Measurements from ENCODE around the gene RTN1. TPM values are rescaled to one million over a fixed set of nuclear protein-coding genes. Genes with fewer than 3 reads are reported as not detected.

The RTN1 gene
- total and polyA plus RNA-seq, 2 of the 8 experiments (the other 6 are each of a cell fraction or from before 2014, with no cell fraction given) = 2.8 to 4.9 TPM

DNA sequence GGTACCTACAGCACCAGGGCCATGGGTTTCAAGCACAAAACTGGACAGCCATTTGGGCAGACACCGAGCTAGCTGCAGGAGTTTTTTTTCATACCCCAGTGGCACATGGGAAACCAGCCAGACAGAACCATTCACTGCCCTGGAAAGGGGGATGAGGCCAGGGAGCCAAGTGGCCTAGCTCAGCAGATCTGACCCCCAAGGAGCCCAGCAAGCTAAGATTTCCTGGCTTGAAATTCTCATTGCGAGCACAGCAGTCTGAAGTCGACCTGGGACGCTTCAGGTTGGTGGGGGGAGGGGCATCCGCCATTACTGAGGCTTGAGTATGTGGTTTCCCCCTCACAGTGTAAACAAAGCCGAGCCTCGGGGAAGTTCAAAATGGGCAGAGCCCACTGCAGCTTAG lies 212.8 kb downstream of the RTN1 start:
- DNase-seq (ENCODE audit: low read depth in 1 of 2, low spot score in 2 of 2) = no peak
- H2BK12ac ChIP-seq (ENCODE audit: low read depth, low read length) = no peak overlapping the region
- ChIA-PET POLR2A (ENCODE audit: partially characterized antibody) (no interaction called here), CTCF (ENCODE audit: partially characterized antibody) (interaction anchor here (1.4 to 3.0 kb wide), 3 partner anchors 25 to 30 kb away, joined by 3 to 13 read pairs (median 4); no protein-coding TSS in a partner anchor)
- no peak overlapping the region for H2BK120ac ChIP-seq (replicated peaks; ENCODE audit: low read depth, low read length)
- no peak overlapping the region for H2AK5ac ChIP-seq (ENCODE audit: low read depth, low read length)
- no peak overlapping the region for H3K9ac ChIP-seq (replicated peaks in 1 of 4; ENCODE audit: extremely low read depth in 1 of 4, low read depth in 3 of 4, low read length in 3 of 4)
- H3K14ac ChIP-seq (ENCODE audit: insufficient read length) = no peak overlapping the region
- H3K4me1 ChIP-seq (replicated peaks in 1 of 4; ENCODE audit: control insufficient read depth in 3 of 4, insufficient read depth in 4 of 4, low read length in 3 of 4) = no peaks in the 10 kb centered on the region
- H4K91ac ChIP-seq (replicated peaks; ENCODE audit: insufficient read length, low read length) = no peak overlapping the region
- H3K23me2 ChIP-seq (ENCODE audit: low read depth, low read length) = no peaks in the 10 kb centered on the region
- H3K36me3 ChIP-seq (ENCODE audit: control insufficient read depth in 2 of 4, insufficient read depth in 4 of 4, low read length in 3 of 4) = no peaks in the 10 kb centered on the region
- H3K9me3 ChIP-seq (ENCODE audit: insufficient read depth in 2 of 2, low read depth in 1 of 2, low read length in 1 of 2) = no peaks in the 10 kb centered on the region
- TF ChIP-seq YY1 (IDR thresholded peaks at IDR 0.05; ENCODE audit: low read depth, low read length) (0 out of 2 replicates have a peak, but pooled peaks have one; percentile 30), HDAC6 (IDR thresholded peaks at IDR 0.05; ENCODE audit: low read depth, low read length) (no peak)
- no peak overlapping the region for H2BK20ac ChIP-seq (ENCODE audit: low read length)
- H3K79me1 ChIP-seq (ENCODE audit: low read depth, low read length) = no peaks in the 10 kb centered on the region
- H4K8ac ChIP-seq (ENCODE audit: extremely low read depth, insufficient read depth, low read length) = no peak overlapping the region
- no peak overlapping the region for H2BK5ac ChIP-seq (ENCODE audit: low read depth, low read length)
- no peak overlapping the region for H3K56ac ChIP-seq (replicated peaks; ENCODE audit: insufficient read length, low read depth, low read length)
- no peaks in the 10 kb centered on the region for H4K20me1 ChIP-seq (replicated peaks in 1 of 2; ENCODE audit: control insufficient read depth in 1 of 2, insufficient read depth in 2 of 2, low read length in 2 of 2)
- no peaks in the 10 kb centered on the region for H3K79me2 ChIP-seq (ENCODE audit: control insufficient read depth in 1 of 2, insufficient read depth in 2 of 2, low read length in 2 of 2)
- H2BK15ac ChIP-seq (ENCODE audit: low read length) = no peak overlapping the region
- no peak overlapping the region for H4K5ac ChIP-seq (ENCODE audit: insufficient read length, low read depth, low read length)
- FAIRE-seq = no peak
- H3K4me2 ChIP-seq (ENCODE audit: insufficient read depth in 1 of 2, low read depth in 2 of 2, low read length in 2 of 2) = no peak overlapping the region
- no peaks in the 10 kb centered on the region for H3K27me3 ChIP-seq (replicated peaks in 1 of 4; ENCODE audit: control insufficient read depth in 3 of 4, extremely low read depth in 1 of 4, insufficient read depth in 3 of 4, low read length in 3 of 4)
- H2AFZ ChIP-seq (ENCODE audit: low read length) = no peak overlapping the region; the same call in 1 of the 2 replicates
- H3K4ac ChIP-seq (replicated peaks; ENCODE audit: insufficient read length, low read depth, low read length) = no peak overlapping the region
- no peak overlapping the region for H3K4me3 ChIP-seq (ENCODE audit: extremely low read depth in 1 of 4, insufficient read depth in 2 of 4, low read depth in 3 of 4, low read length in 4 of 4)
- no peak overlapping the region for H3K23ac ChIP-seq (ENCODE audit: insufficient read length)
- H3K27ac ChIP-seq (ENCODE audit: low read depth, low read length) = no peak overlapping the region
- H3K18ac ChIP-seq (ENCODE audit: extremely low read depth, low read length) = no peak overlapping the region
- 80% methylated on average over 7 of the region's 7 CpGs; no CpG with 5 or more reads in 1 of the 2 experiments for WGBS, 2 experiments (ENCODE audit: extremely low coverage in 1 of 2, insufficient coverage in 1 of 2, insufficient read length in 1 of 2, insufficient replicate concordance in 2 of 2, low coverage in 1 of 2, low lambda C conversion rate in 2 of 2, missing lambda C conversion rate in 1 of 2)

All from H1 (cell line).